Heart right ventricle (tissue), 16 donors: ENCODE data around the gene BDKRB1. TPM values are rescaled to one million over a fixed set of nuclear protein-coding genes. Genes with fewer than 3 reads are reported as not detected.

Experiments used
- ATAC-seq, 8 donors: fragments of 200-7000 bp; cut with Tn5 transposase; one replicate each; pipeline ENCODE4 v1.9.1; 2020; ENCODE audit warnings: mild to moderate bottlenecking in 8 of 8, moderate library complexity in 8 of 8, moderate number of reproducible peaks in 1 of 8
- DNase-seq, 2 donors: peaks; one replicate each; pipeline ENCODE4 v3.0.0-alpha.2; 2020
- H3K27ac ChIP-seq, 10 donors: fragments of 200-600 bp; sonication (generic) in 2 of 10; one replicate each; pipeline versions ENCODE4 v1.5.0 to v1.8.0; 2020 to 2022; ENCODE audit warnings: mild to moderate bottlenecking in 3 of 10
- H3K27me3 ChIP-seq, 7 donors: fragments of 200-600 bp; one replicate each; pipeline ENCODE4 v1.8.0; 2021 to 2022; ENCODE audit warnings: mild to moderate bottlenecking in 2 of 7
- H3K36me3 ChIP-seq, 9 donors: fragments of 200-600 bp; sonication (generic) in 1 of 9; one replicate each; pipeline versions ENCODE4 v1.5.0 to v1.8.0; 2020 to 2022; ENCODE audit warnings: mild to moderate bottlenecking in 2 of 9
- H3K4me1 ChIP-seq, 9 donors: fragments of 200-600 bp; sonication (generic) in 1 of 9; one replicate each; pipeline versions ENCODE4 v1.5.0 to v1.8.0; 2020 to 2022; ENCODE audit warnings: mild to moderate bottlenecking in 4 of 9
- H3K4me3 ChIP-seq, 10 donors: fragments of 200-600 bp; sonication (generic) in 2 of 10; one replicate each; pipeline versions ENCODE4 v1.5.0 to v1.8.0; 2020 to 2022; ENCODE audit warnings: mild to moderate bottlenecking in 7 of 10, moderate library complexity in 2 of 10
- H3K9me3 ChIP-seq, 11 donors: fragments of 200-600 bp in 10 of 11; sonication (generic) in 2 of 11; one replicate each; pipeline versions ENCODE4 v1.5.0 to v1.8.0; 2013 to 2022; ENCODE audit warnings: mild to moderate bottlenecking in 2 of 11, control low read depth in 1 of 11, moderate library complexity in 1 of 11
- CTCF ChIP-seq, 9 donors: fragments of 200-600 bp; sonication (generic) in 2 of 9; IDR thresholded peaks; one replicate each; pipeline versions ENCODE4 v1.5.0 to v1.8.0; 2021 to 2022; ENCODE audit warnings: antibody characterized with exemption in 9 of 9, mild to moderate bottlenecking in 5 of 9, moderate library complexity in 1 of 9
- WGBS, 2 donors: extraction: QIAGEN DNeasy Blood & Tissue Kit; methylation state at CpG; one replicate each; pipeline ENCODE4 v1.1.7; 2013; ENCODE audit warnings: inconsistent platforms in 1 of 2; 5-methylcytosine and 5-hydroxymethylcytosine counted together
- intact Hi-C, 10 donors: fragments of 100-400 bp; cut with DNase I; formaldehyde crosslinking; loops; one replicate each; pipeline versions ENCODE4 v1.11.1 to v1.14.2; 2022
- polyA plus RNA-seq, 2 donors: library from polyadenylated mRNA; stranded (reverse); fragments of 200-250 nt; gene quantifications; one replicate each; pipeline ENCODE4 v1.2.3, GENCODE V29; 2013
- total RNA-seq, 10 donors: library from RNA; stranded (reverse); fragmentation: NEBNext Ultra II Directional in 3 of 10; extraction: Animal tissue kit (Norgen Biotek cat#: 25700) in 3 of 10; gene quantifications; one replicate each; pipeline versions ENCODE4 v1.2.1 to v1.2.4, GENCODE V29; 2021 to 2023
- donor health status: Arrhythmogenic right ventricular cardiomyopathy.
- donor health status: ischemic (EF 13 %, LVEDD 7.1; RV severe dilation, severe dysfunction).
- donor health status: healthy with polysubstance abuse.
- donor health status: DM: no; HTN: yes; CAD: no.
- donor health status: DM: no; HTN: no; CAD: no.
- donor health status: ischemic (EF 25% LVEDD 6.9; RV normal size, moderate dysfunction).
- donor health status: ischemic (EF 25% LVEDD 5.7; RV mildly dilated, moderate dysfunction).
- donor health status: healthy.
- donor health status: DM: yes; HTN: yes; CAD: no.
- donor health status: Ischemic cardiomyopathy.
- donor health status: ischemic (EF 35%, LVEDD 5.7; RV mildly dilated, moderate dysfunction).
- donor health status: nonischemic (EF 11% LVEDD 7.7; RV severe dilation, severe dysfunction).
- donor health status: DM: yes; HTN: yes; CAD: no.
- donor health status: PGD.
- donor health status: ischemic (EF 29% LVEDD 5.4; RV normal size, mild dysfunction).
- donor health status: nonischemic (EF 23%, LVEDD 6.1; RV moderate dilation, normal function).

BDKRB1 gene
- total and polyA plus RNA-seq, 12 donors, result 0.09 to 0.66 (median 0.39) TPM; not detected in 9

- Histone ChIP-seq H3K27me3 (peaks cover 0 to 14% (median 0%) of the 10 kb centered on the region in 7 donors), H3K9me3 (peaks cover 0 to 17% (median 5%) of the 10 kb centered on the region in 11 donors), H3K4me3 (no peak overlapping the region), H3K27ac (no peak overlapping the region), H3K4me1 (no peaks in the 10 kb centered on the region), H3K36me3 (no peaks in the 10 kb centered on the region)
- DNase-seq (no peak), ATAC-seq (peak in 1 of 8 donors; percentile 35)
- intact Hi-C loops, result no loop called here
- TF ChIP-seq CTCF (IDR thresholded peaks at IDR 0.05), result no peak
- 76 to 80% methylated on average over 7 of the region's 7 CpGs for WGBS, 2 donors
Observed at GRCh38 chr14:96215452-96216244, 40.4 kb upstream of the BDKRB1 start.

GRCh38 chr14:96216627-96217026 is 39.4 kb upstream of the BDKRB1 start:
- ATAC-seq (no peak), DNase-seq (no peak)
- Histone ChIP-seq H3K9me3 (peaks cover 0 to 12% (median 5%) of the 10 kb centered on the region in 11 donors), H3K4me3 (no peak overlapping the region), H3K4me1 (no peaks in the 10 kb centered on the region), H3K27me3 (peaks cover 0 to 15% (median 0%) of the 10 kb centered on the region in 7 donors), H3K27ac (no peak overlapping the region), H3K36me3 (no peaks in the 10 kb centered on the region)
- intact Hi-C loops, result no loop called here
- 89 to 91% methylated on average over 1 of the region's 1 CpG for WGBS, 2 donors
- no peak for TF ChIP-seq CTCF (IDR thresholded peaks at IDR 0.05)

- H3K27me3 ChIP-seq, result peaks cover 0 to 20% (median 5%) of the 10 kb centered on the region in 7 donors
- no peak overlapping the region for H3K27ac ChIP-seq
- no peaks in the 10 kb centered on the region for H3K4me1 ChIP-seq
- no peaks in the 10 kb centered on the region for H3K36me3 ChIP-seq
- H3K9me3 ChIP-seq, result peaks cover 0 to 4% (median 0%) of the 10 kb centered on the region in 11 donors
- DNase-seq (no peak), ATAC-seq (no peak)
- intact Hi-C loops, result no loop called here
- WGBS, 2 donors, result 69 to 82% methylated on average over 8 of the region's 8 CpGs
- no peak for TF ChIP-seq CTCF (IDR thresholded peaks at IDR 0.05)
- H3K4me3 ChIP-seq, result no peak overlapping the region
Observed at GRCh38 chr14:96217376-96217913, 38.6 kb upstream of the BDKRB1 start.

- H3K27me3 ChIP-seq, result peaks cover 0 to 20% (median 5%) of the 10 kb centered on the region in 7 donors
Observed at GRCh38 chr14:96221109-96221650, 34.8 kb upstream of the BDKRB1 start.

More at GRCh38 chr14:96221109-96221650, 34.8 kb upstream of the BDKRB1 start:
- DNase-seq, result no peak
- Histone ChIP-seq H3K27ac (no peak overlapping the region), H3K4me3 (no peak overlapping the region), H3K9me3 (no peaks in the 10 kb centered on the region), H3K36me3 (no peaks in the 10 kb centered on the region), H3K4me1 (peaks cover 0 to 6% (median 0%) of the 10 kb centered on the region in 9 donors)
- no peak for TF ChIP-seq CTCF (IDR thresholded peaks at IDR 0.05)
- ATAC-seq, result no peak
- intact Hi-C loops, result no loop called here
- 85 to 90% methylated on average over 7 of the region's 7 CpGs for WGBS, 2 donors
